SH-SY5Y (cell line): Measurements from ENCODE around the gene NPHP4.

ENCODE experiments used
- GATA2 ChIP-seq: IDR thresholded peaks from 2 replicates; pipeline ENCODE4 v1.6.1; 2011; ENCODE audit warnings: mild to moderate bottlenecking, low read depth, low read length
- GATA3 ChIP-seq: IDR thresholded peaks from 2 replicates; pipeline ENCODE4 v1.6.1; 2011; ENCODE audit warnings: low read depth, mild to moderate bottlenecking, low read length, moderate library complexity

GRCh38 chr1:5983361-5984103, 8.7 kb downstream of the NPHP4 start:
- TF ChIP-seq GATA2 (no peak), GATA3 (no peak)
